HCT116 (cell line): Measurements from ENCODE around the gene ULBP2. TPM values are rescaled to one million over a fixed set of nuclear protein-coding genes. Genes with fewer than 3 reads are reported as not detected.

Experiments used
- ATAC-seq: fragments of 200-7000 bp; cut with Tn5 transposase; 2 replicates; pipeline ENCODE4 v1.9.1; 2020; ENCODE audit warnings: mild to moderate bottlenecking, moderate library complexity
- BruUV-seq: library from RNA; stranded (reverse); fragments of 400-500 nt; replicated peaks from 2 replicates; lab custom pipeline; 2021; lab: Mats Ljungman, UMichigan
- CTCF ChIA-PET: fragments of 300-600 bp; sonication (Branson Sonifier 250); formaldehyde crosslinking; loops from one replicate; lab custom pipeline; 2021; ENCODE audit warnings: antibody characterized with exemption; lab: Charles Lee
- POLR2A ChIA-PET: fragments of 300-600, 350-600 bp; sonication (Branson Sonifier 250); formaldehyde crosslinking; loops from one replicate; lab custom pipeline; 2021; ENCODE audit warnings: antibody characterized with exemption; lab: Charles Lee
- RAD21 ChIA-PET, 2 experiments: fragments of 300-600 bp; sonication (Branson Sonifier 250); formaldehyde crosslinking; loops; one replicate each; lab custom pipeline; 2023; ENCODE audit warnings: low total read pairs in 2 of 2; ENCODE audit not compliant: uncharacterized antibody in 2 of 2, unreplicated experiment in 2 of 2, low non-redundant PET in 1 of 2; lab: Charles Lee
- DNase-seq: peaks from one replicate; pipeline ENCODE4 v3.0.0-alpha.2; 2010; ENCODE audit warnings: low read depth, low spot score
- H2AFZ ChIP-seq: fragments of 200-600 bp; shearing (Covaris generic), sonication (generic); 2 replicates; pipeline ENCODE4 v1.6.1; 2017; ENCODE audit warnings: low read depth, mixed run types, mixed read lengths, antibody characterized with exemption, low read length; ENCODE audit not compliant: poor library complexity, severe bottlenecking
- H3K27ac ChIP-seq: 2 replicates; pipeline ENCODE4 v1.5.1; 2012; ENCODE audit warnings: low read depth, low read length
- H3K27me3 ChIP-seq: fragments of 200-600 bp; sonication (generic); 2 replicates; pipeline ENCODE4 v1.6.1; 2016; ENCODE audit warnings: mixed run types, low read length, mixed read lengths; ENCODE audit not compliant: insufficient read depth
- H3K36me3 ChIP-seq, 2 experiments: fragments of 200-500 bp in 1 of 2; fragments of 200-600 bp in 1 of 2; sonication (Bioruptor generic) in 1 of 2; sonication (generic) in 1 of 2; 2 replicates each; pipeline versions ENCODE4 v1.5.1 to v1.6.1; 2014 to 2016; ENCODE audit warnings: low read length in 2 of 2, inconsistent platforms in 1 of 2, mixed read lengths in 1 of 2, mixed run types in 1 of 2; ENCODE audit not compliant: insufficient read depth in 2 of 2, control insufficient read depth in 1 of 2
- H3K4me1 ChIP-seq, 2 experiments: fragments of 200-600 bp in 1 of 2; sonication (generic) in 1 of 2; 2 replicates each; pipeline versions ENCODE4 v1.5.1 to v1.6.1; 2012 to 2017; ENCODE audit warnings: low read length in 2 of 2, inconsistent platforms in 1 of 2, mild to moderate bottlenecking in 1 of 2, mixed read lengths in 1 of 2, mixed run types in 1 of 2, moderate library complexity in 1 of 2; ENCODE audit not compliant: insufficient read depth in 2 of 2, control insufficient read depth in 1 of 2
- H3K4me2 ChIP-seq: fragments of 200-600 bp; sonication (generic); 2 replicates; pipeline ENCODE4 v1.6.1; 2017; ENCODE audit warnings: mixed run types, low read length, mixed read lengths
- H3K4me3 ChIP-seq, 2 experiments: fragments of 200-600 bp in 1 of 2; sonication (generic) in 1 of 2; replicated peaks in 1 of 2; 2 replicates each; pipeline ENCODE4 v1.5.1; 2011 to 2016; ENCODE audit warnings: low read length in 2 of 2, control low read depth in 1 of 2, low read depth in 1 of 2, mild to moderate bottlenecking in 1 of 2, mixed read lengths in 1 of 2, mixed run types in 1 of 2
- H3K79me2 ChIP-seq: fragments of 200-600 bp; sonication (generic); 2 replicates; pipeline ENCODE4 v1.6.1; 2017; ENCODE audit warnings: mild to moderate bottlenecking, mixed run types, low read length, moderate library complexity, mixed read lengths; ENCODE audit not compliant: insufficient read depth
- H3K9ac ChIP-seq: fragments of 200-600 bp; sonication (generic); 2 replicates; pipeline ENCODE4 v1.6.1; 2016; ENCODE audit warnings: low read length, mixed read lengths
- H3K9me2 ChIP-seq: fragments of 200-600 bp; sonication (generic), shearing (Covaris generic); 2 replicates; pipeline ENCODE4 v1.6.1; 2017; ENCODE audit warnings: mixed run types, mild to moderate bottlenecking, moderate library complexity; ENCODE audit not compliant: insufficient read depth
- H3K9me3 ChIP-seq, 2 experiments: fragments of 200-500 bp in 1 of 2; fragments of 200-600 bp in 1 of 2; sonication (Bioruptor generic) in 1 of 2; sonication (generic) in 1 of 2; 2 replicates each; pipeline ENCODE4 v1.6.1; 2014 to 2017; ENCODE audit warnings: low read length in 2 of 2, mixed read lengths in 2 of 2, inconsistent platforms in 1 of 2, low read depth in 1 of 2, mild to moderate bottlenecking in 1 of 2, mixed run types in 1 of 2, moderate library complexity in 1 of 2; ENCODE audit not compliant: control insufficient read depth in 1 of 2, insufficient read depth in 1 of 2
- H4K20me1 ChIP-seq: fragments of 200-600 bp; sonication (generic), shearing (Covaris generic); 2 replicates; pipeline ENCODE4 v1.6.1; 2017; ENCODE audit warnings: mixed run types, mild to moderate bottlenecking, moderate library complexity; ENCODE audit not compliant: insufficient read depth
- CEBPB ChIP-seq: IDR thresholded peaks from 2 replicates; pipeline ENCODE4 v1.6.1; 2012; ENCODE audit warnings: low read depth
- CTCF ChIP-seq, 3 experiments: fragments of 200-600 bp in 1 of 3; sonication (generic) in 1 of 3; IDR thresholded peaks in 2 of 3; conservative IDR thresholded peaks in 1 of 3; 2 replicates each; pipeline ENCODE4 v1.5.1; 2012 to 2017; ENCODE audit warnings: low read depth in 2 of 3, low read length in 2 of 3, antibody characterized with exemption in 1 of 3, borderline replicate concordance in 1 of 3, control low read depth in 1 of 3, mild to moderate bottlenecking in 1 of 3, mixed read lengths in 1 of 3, mixed run types in 1 of 3, moderate library complexity in 1 of 3; ENCODE audit not compliant: insufficient read depth in 1 of 3
- ELF1 ChIP-seq: IDR thresholded peaks from 2 replicates; pipeline ENCODE4 v1.6.1; 2012; ENCODE audit warnings: low read depth, borderline replicate concordance
- FOSL1 ChIP-seq: IDR thresholded peaks from 2 replicates; pipeline ENCODE4 v1.6.1; 2012; ENCODE audit warnings: low read depth
- RAD21 ChIP-seq: IDR thresholded peaks from 2 replicates; pipeline ENCODE4 v1.6.1; 2012; ENCODE audit warnings: low read depth, mild to moderate bottlenecking
- SRF ChIP-seq: IDR thresholded peaks from 2 replicates; pipeline ENCODE4 v1.6.1; 2012; ENCODE audit warnings: low read depth
- TCF7L2 ChIP-seq: IDR thresholded peaks from 2 replicates; pipeline ENCODE4 v1.7.0; 2011; ENCODE audit warnings: borderline replicate concordance, inconsistent platforms; ENCODE audit not compliant: insufficient read depth, insufficient read length; ENCODE audit errors: extremely low read depth
- intact Hi-C: fragments of 100-400 bp; cut with micrococcal nuclease; formaldehyde crosslinking; loops from 2 replicates; pipeline ENCODE4 v1.10.0; 2022
- total RNA-seq: library from RNA; stranded (reverse); gene quantifications from one replicate; pipeline ENCODE4 v1.2.1, GENCODE V29; 2021; ENCODE audit not compliant: unreplicated experiment

The ULBP2 gene
- total RNA-seq, 1 experiment from 2014 or later, result 10.2 TPM

DNA sequence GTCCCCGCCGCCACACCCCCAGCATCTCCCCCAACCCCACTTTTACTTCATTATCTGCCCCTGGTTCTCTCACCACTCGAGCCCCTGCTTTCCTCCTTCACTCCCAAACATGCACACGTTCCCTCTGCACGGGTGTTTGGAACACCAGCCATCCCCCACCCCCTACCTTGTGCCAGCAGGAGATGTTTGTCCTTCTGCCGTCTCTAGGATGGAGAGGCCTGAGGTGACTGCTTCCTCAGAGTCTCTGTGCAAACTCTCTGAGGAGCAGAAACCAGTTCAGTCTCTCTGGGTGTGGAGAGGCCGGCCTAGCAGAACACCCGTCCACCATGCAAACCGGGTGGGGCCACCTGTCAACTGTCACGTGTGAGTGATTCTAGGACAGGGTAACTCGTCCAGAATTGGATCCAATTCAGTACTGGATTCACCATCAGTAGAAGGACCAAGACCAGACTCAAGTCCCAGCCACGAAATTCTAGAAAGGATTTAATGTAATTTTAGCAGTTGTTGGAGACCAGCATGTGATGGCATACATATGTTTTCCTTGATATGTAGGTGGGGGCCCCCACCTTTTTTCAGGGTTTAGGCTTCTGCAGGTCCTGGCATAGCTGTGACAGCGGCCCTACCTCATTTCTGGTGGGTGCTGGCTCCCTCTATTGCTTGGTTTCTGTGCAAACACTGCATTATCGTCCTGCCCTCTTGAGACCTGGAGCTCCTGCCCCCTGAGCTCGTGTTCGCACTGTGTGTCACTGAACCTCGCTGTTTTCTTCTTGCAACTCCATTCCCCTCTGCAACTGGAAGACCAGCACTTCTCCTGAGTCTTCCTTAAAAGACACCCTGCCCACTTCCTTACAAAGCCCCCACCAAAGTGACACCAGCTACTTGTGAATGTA is 43.7 kb upstream of the ULBP2 start, which contains the start of gene RAET1E:
Gene RAET1E, minus strand, starts transcription at position 259 of the 890 bp plus-strand sequence. CDS start 7,212 bp downstream, outside the sequence.
- peak within 1 kb of the TSS; percentile 47 for H3K9ac ChIP-seq
- no peaks in the 10 kb centered on the region for H3K79me2 ChIP-seq
- RAD21 ChIA-PET, result no interaction called here
- no TSS peak for BruUV-seq
- peak within 1 kb of the TSS; percentile 13 to 51 for H3K4me3 ChIP-seq
- peak; percentile 41; the same call in 1 of the 2 replicates for ATAC-seq
- H4K20me1 ChIP-seq, result no peaks in the 10 kb centered on the region
- TF ChIP-seq RAD21 (peak; percentile 55), FOSL1 (no peak), ELF1 (no peak), SRF (no peak), TCF7L2 (no peak), CTCF (IDR thresholded peaks at IDR 0.05 in 2 of 3, conservative IDR thresholded peaks at IDR 0.05 in 1 of 3; ENCODE audit: borderline replicate concordance in 1 of 3, insufficient read depth in 1 of 3, low read depth in 2 of 3, low read length in 2 of 3) (peak; percentile 21 to 34 (median 24); a peak in 3 of 6 replicates), CEBPB (no peak)
- DNase-seq, result no peak
- no peaks in the 10 kb centered on the region for H3K9me2 ChIP-seq
- no peaks in the 10 kb centered on the region for H3K27me3 ChIP-seq
- peaks cover 39 to 42% of the 10 kb centered on the region in 2 experiments for H3K4me1 ChIP-seq
- H2AFZ ChIP-seq, result peak within 1 kb of the TSS; percentile 96
- H3K27ac ChIP-seq, result peak within 1 kb of the TSS; percentile 66
- H3K36me3 ChIP-seq, result no peaks in the 10 kb centered on the region
- no peaks in the 10 kb centered on the region for H3K9me3 ChIP-seq
- peak within 1 kb of the TSS; percentile 90 for H3K4me2 ChIP-seq
- CTCF ChIA-PET, result interaction anchor here (0.6 to 1.1 kb wide), 2 partner anchors 58 to 350 kb away, joined by 3 to 6 read pairs; no protein-coding TSS in a partner anchor
- intact Hi-C loops, result loop anchor here (1.0 to 5.0 kb wide), 3 partner anchors 33 to 251 kb away; partner anchors contain the start of genes KATNA1 and LRP11
- POLR2A ChIA-PET, result no interaction called here
